Endothelial cell of umbilical vein (primary cell): ENCODE results near the gene XKR8.

ENCODE experiments used
- CTCF ChIP-seq, 2 donors: IDR thresholded peaks; 1 replicate in 1 of 2; 2 replicates in 1 of 2; pipeline ENCODE4 v1.5.1; 2011; ENCODE audit warnings: low read length in 2 of 2, mild to moderate bottlenecking in 2 of 2, moderate library complexity in 2 of 2, control low read depth in 1 of 2, inconsistent platforms in 1 of 2, low read depth in 1 of 2; ENCODE audit not compliant: insufficient read depth in 1 of 2; ENCODE audit errors: extremely low read depth in 1 of 2
- EZH2 ChIP-seq: IDR thresholded peaks from 2 replicates; pipeline ENCODE4 v1.6.1; 2012; ENCODE audit warnings: borderline replicate concordance, low read depth, mild to moderate bottlenecking, moderate library complexity, low read length, inconsistent platforms; ENCODE audit not compliant: severe bottlenecking
- FOS ChIP-seq: IDR thresholded peaks from 2 replicates; pipeline ENCODE4 v1.6.1; 2011; ENCODE audit warnings: mild to moderate bottlenecking, low read length, moderate library complexity, borderline replicate concordance; ENCODE audit not compliant: insufficient read depth
- GATA2 ChIP-seq: IDR thresholded peaks from 2 replicates; pipeline ENCODE4 v1.7.0; 2011; ENCODE audit warnings: low read depth, mild to moderate bottlenecking, moderate library complexity, mixed read lengths, low read length; ENCODE audit not compliant: insufficient read length, insufficient read depth
- JUN ChIP-seq: IDR thresholded peaks from 2 replicates; pipeline ENCODE4 v1.6.1; 2011; ENCODE audit warnings: borderline replicate concordance, low read depth; ENCODE audit not compliant: insufficient read length, insufficient read depth
- MAX ChIP-seq: IDR thresholded peaks from 2 replicates; pipeline ENCODE4 v1.6.1; 2011; ENCODE audit not compliant: insufficient read depth, insufficient read length
- MYC ChIP-seq: IDR thresholded peaks from one replicate; pipeline ENCODE4 v1.6.1; 2011; ENCODE audit warnings: mild to moderate bottlenecking, low read depth, low read length
- POLR2A ChIP-seq: IDR thresholded peaks from 2 replicates; pipeline ENCODE4 v1.6.1; 2012; ENCODE audit warnings: low read depth, mild to moderate bottlenecking, control low read depth, low read length
- POLR2AphosphoS5 ChIP-seq: IDR thresholded peaks from 2 replicates; pipeline ENCODE4 v1.6.1; 2012; ENCODE audit warnings: low read depth, mild to moderate bottlenecking, control low read depth, low read length, moderate library complexity; ENCODE audit not compliant: insufficient read depth

DNA sequence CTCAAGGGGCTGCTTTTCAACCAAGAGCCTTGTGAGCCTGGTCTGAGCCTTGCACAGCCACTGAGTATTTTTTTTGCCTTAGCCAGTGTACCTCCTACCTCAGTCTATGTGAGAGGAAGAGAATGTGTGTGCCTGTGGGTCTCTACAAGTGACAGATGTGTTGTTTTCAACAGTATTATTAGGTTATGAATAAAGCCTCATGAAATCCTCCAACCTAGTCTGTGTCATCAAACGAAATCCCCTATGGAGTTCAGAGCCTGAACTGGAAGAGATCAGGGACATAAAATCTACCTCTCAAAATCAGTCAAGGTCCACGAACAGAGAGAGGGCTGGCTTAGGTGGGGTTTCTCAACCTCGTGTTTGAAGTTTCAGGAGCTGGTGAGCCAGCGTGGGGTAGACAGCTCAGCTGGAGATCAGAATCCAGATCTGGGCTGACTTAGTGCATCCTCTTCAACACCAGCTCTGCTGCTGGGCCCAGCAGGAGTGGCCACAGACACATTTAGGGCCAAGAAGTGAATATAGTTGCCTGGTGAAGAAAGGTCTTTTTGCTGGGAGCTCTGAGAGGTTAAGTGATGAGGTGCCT, 8.2 kb downstream of the XKR8 start:
- TF ChIP-seq EZH2 (no peak), CTCF (IDR thresholded peaks at IDR 0.05; ENCODE audit: extremely low read depth in 1 of 2, insufficient read depth in 1 of 2, low read depth in 1 of 2, low read length in 2 of 2) (no peak), POLR2A (no peak), MAX (no peak), GATA2 (no peak), POLR2AphosphoS5 (no peak), JUN (no peak), FOS (no peak), MYC (no peak)
